Liver (tissue), 9 donors: ENCODE results near the gene ASPA. TPM values are rescaled to one million over a fixed set of nuclear protein-coding genes. Genes with fewer than 3 reads are reported as not detected.

Source experiments
- DNase-seq: peaks from one replicate; pipeline ENCODE4 v3.0.0-alpha.2; 2017; ENCODE audit warnings: low spot score
- H3K27ac ChIP-seq, 2 donors: one replicate each; pipeline ENCODE4 v1.7.0; 2013; ENCODE audit warnings: inconsistent platforms in 2 of 2, low read length in 2 of 2, control low read depth in 1 of 2, low read depth in 1 of 2, mild to moderate bottlenecking in 1 of 2
- H3K27me3 ChIP-seq, 4 donors: one replicate each; pipeline versions ENCODE4 v1.6.1 to v1.7.0; 2013; ENCODE audit warnings: low read length in 3 of 4, inconsistent platforms in 1 of 4, mild to moderate bottlenecking in 1 of 4, moderate library complexity in 1 of 4; ENCODE audit not compliant: control insufficient read depth in 4 of 4, insufficient read depth in 4 of 4
- H3K36me3 ChIP-seq, 4 donors: one replicate each; pipeline versions ENCODE4 v1.6.1 to v1.7.0; 2013; ENCODE audit warnings: low read length in 3 of 4, mild to moderate bottlenecking in 3 of 4, low read depth in 1 of 4, moderate library complexity in 1 of 4; ENCODE audit not compliant: control insufficient read depth in 4 of 4, insufficient read depth in 3 of 4
- H3K4me1 ChIP-seq, 4 donors: one replicate each; pipeline versions ENCODE4 v1.6.1 to v1.7.0; 2013; ENCODE audit warnings: low read length in 3 of 4, mild to moderate bottlenecking in 3 of 4, moderate library complexity in 1 of 4; ENCODE audit not compliant: control insufficient read depth in 4 of 4, insufficient read depth in 4 of 4
- H3K4me3 ChIP-seq, 3 donors: one replicate each; pipeline versions ENCODE4 v1.6.1 to v1.7.0; 2013; ENCODE audit warnings: low read length in 3 of 3, control low read depth in 1 of 3, low read depth in 1 of 3, mild to moderate bottlenecking in 1 of 3
- H3K9ac ChIP-seq, 2 donors: one replicate each; pipeline ENCODE4 v1.7.0; 2013; ENCODE audit warnings: low read length in 2 of 2, mild to moderate bottlenecking in 2 of 2, moderate library complexity in 2 of 2, control low read depth in 1 of 2, low read depth in 1 of 2
- H3K9me3 ChIP-seq, 4 donors: one replicate each; pipeline versions ENCODE4 v1.6.1 to v1.7.0; 2013; ENCODE audit warnings: low read length in 3 of 4; ENCODE audit not compliant: control insufficient read depth in 4 of 4
- CTCF ChIP-seq: fragments of 150-350 bp; IDR thresholded peaks from 2 replicates; pipeline ENCODE4 v1.5.1; 2017; ENCODE audit warnings: improper control_type of control experiment, low read depth, low read length; ENCODE audit not compliant: missing input control
- EGR1 ChIP-seq, 2 donors: IDR thresholded peaks; 2 replicates each; pipeline ENCODE4 v1.6.1; 2016 to 2018; ENCODE audit warnings: antibody characterized with exemption in 2 of 2, low read depth in 2 of 2
- FOXA1 ChIP-seq: IDR thresholded peaks from 2 replicates; pipeline ENCODE4 v1.6.1; 2016; ENCODE audit warnings: antibody characterized with exemption
- FOXA2 ChIP-seq: IDR thresholded peaks from 2 replicates; pipeline ENCODE4 v1.6.1; 2016; ENCODE audit warnings: antibody characterized with exemption
- GABPA ChIP-seq, 2 donors: IDR thresholded peaks in 1 of 2; conservative IDR thresholded peaks in 1 of 2; 2 replicates each; pipeline ENCODE4 v1.6.1; 2016; ENCODE audit warnings: antibody characterized with exemption in 2 of 2, mild to moderate bottlenecking in 1 of 2, moderate library complexity in 1 of 2
- HNF4A ChIP-seq, 2 donors: conservative IDR thresholded peaks; 2 replicates each; pipeline ENCODE4 v1.6.1; 2016; ENCODE audit warnings: antibody characterized with exemption in 2 of 2, mild to moderate bottlenecking in 2 of 2
- HNF4G ChIP-seq: IDR thresholded peaks from 2 replicates; pipeline ENCODE4 v1.6.1; 2016; ENCODE audit warnings: antibody characterized with exemption
- JUND ChIP-seq, 2 donors: IDR thresholded peaks; 2 replicates each; pipeline ENCODE4 v1.6.1; 2016; ENCODE audit warnings: antibody characterized with exemption in 2 of 2
- NR2F2 ChIP-seq: IDR thresholded peaks from 2 replicates; pipeline ENCODE4 v1.6.1; 2016; ENCODE audit warnings: antibody characterized with exemption
- RAD21 ChIP-seq, 2 donors: IDR thresholded peaks; 2 replicates each; pipeline ENCODE4 v1.6.1; 2016; ENCODE audit warnings: antibody characterized with exemption in 2 of 2, mild to moderate bottlenecking in 2 of 2
- RXRA ChIP-seq, 2 donors: IDR thresholded peaks; 2 replicates each; pipeline ENCODE4 v1.6.1; 2017 to 2018; ENCODE audit warnings: antibody characterized with exemption in 2 of 2, mild to moderate bottlenecking in 1 of 2
- TAF1 ChIP-seq: conservative IDR thresholded peaks from 2 replicates; pipeline ENCODE4 v1.6.1; 2016; ENCODE audit warnings: antibody characterized with exemption, mild to moderate bottlenecking
- YY1 ChIP-seq: IDR thresholded peaks from 2 replicates; pipeline ENCODE4 v1.6.1; 2016; ENCODE audit warnings: antibody characterized with exemption, mild to moderate bottlenecking
- ZBTB33 ChIP-seq: IDR thresholded peaks from 2 replicates; pipeline ENCODE4 v1.6.1; 2016; ENCODE audit warnings: antibody characterized with exemption
- WGBS: extraction: QIAGEN DNeasy Blood & Tissue Kit; methylation state at CpG from one replicate; pipeline ENCODE4 v1.1.7; 2013; 5-methylcytosine and 5-hydroxymethylcytosine counted together
- polyA plus RNA-seq, 2 donors: library from polyadenylated mRNA; stranded (reverse) in 1 of 2; unstranded in 1 of 2; fragments of 200-250 nt in 1 of 2; fragments of >200 nt in 1 of 2; fragmentation: Nextera tagmentation in 1 of 2; extraction: Ambion mirVana in 1 of 2; gene quantifications; one replicate each; pipeline versions ENCODE4 v1.2.1 to v1.2.3, GENCODE V29; 2013 to 2015
- total RNA-seq, 2 donors: library from RNA; depleted of rRNA; stranded (reverse); fragments of >200 nt; gene quantifications; one replicate each; pipeline ENCODE4 v1.2.3, GENCODE V29; 2014
- TF ChIP-seq, protein P1 (sequence below): IDR thresholded peaks from 2 replicates; pipeline ENCODE4 v1.6.1; 2016; ENCODE audit warnings: antibody characterized with exemption
- TF ChIP-seq, protein P2 (sequence below): IDR thresholded peaks from 2 replicates; pipeline ENCODE4 v1.6.1; 2016; ENCODE audit warnings: antibody characterized with exemption
- TF ChIP-seq, protein P3 (sequence below): IDR thresholded peaks from 2 replicates; pipeline ENCODE4 v1.6.1; 2016; ENCODE audit warnings: antibody characterized with exemption, mild to moderate bottlenecking
- donor health status: healthy.
- donor health status: healthy.
- donor health status: healthy.
- donor health status: healthy.
- donor health status: healthy.

ASPA gene
- total and polyA plus RNA-seq, 4 donors = 0.89 to 4.7 (median 1.9) TPM

- TF ChIP-seq ZBTB33 (no peak), YY1 (no peak), CTCF (no peak)
These were observed 50.7 kb downstream of the ASPA start (continued) for GRCh38 chr17:3526491-3526890.

DNA sequence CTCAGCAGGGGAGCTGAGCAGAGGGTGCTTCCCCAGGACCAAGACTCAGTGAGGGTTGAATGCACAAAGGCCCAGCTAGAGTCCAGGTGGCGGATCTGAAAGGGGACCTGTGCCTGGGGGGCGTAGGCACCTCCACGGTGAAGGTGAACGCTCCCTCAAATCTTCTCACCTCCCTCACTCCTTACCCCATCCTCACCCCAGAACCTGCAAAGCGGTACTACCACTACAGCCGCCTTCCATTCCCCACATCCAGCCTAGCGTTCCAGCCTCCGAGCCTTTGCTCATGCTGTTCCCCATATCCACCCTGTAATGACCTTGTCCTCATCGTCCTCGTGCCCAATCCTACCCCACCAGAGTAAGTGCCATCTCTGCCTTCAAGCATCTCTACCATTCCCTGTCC, 51.2 kb downstream of the ASPA start:
- Histone ChIP-seq H3K27me3 (no peaks in the 10 kb centered on the region), H3K9me3 (no peaks in the 10 kb centered on the region), H3K4me3 (no peak overlapping the region), H3K27ac (no peak overlapping the region), H3K4me1 (peaks cover 0 to 2% (median 0%) of the 10 kb centered on the region in 4 donors), H3K36me3 (no peaks in the 10 kb centered on the region), H3K9ac (no peak overlapping the region)
- TF ChIP-seq FOXA2 = no peak
- TF ChIP-seq EGR1 (IDR thresholded peaks at IDR 0.05; ENCODE audit: low read depth in 2 of 2) = no peak
- no peak for TF ChIP-seq JUND (IDR thresholded peaks at IDR 0.05)
- no peak for TF ChIP-seq RAD21 (IDR thresholded peaks at IDR 0.05)
- TF ChIP-seq TAF1 = no peak
- TF ChIP-seq GABPA (IDR thresholded peaks at IDR 0.05 in 1 of 2, conservative IDR thresholded peaks at IDR 0.05 in 1 of 2) = no peak
- TF ChIP-seq HNF4G = no peak
- TF ChIP-seq ZBTB33 = no peak
- TF ChIP-seq, protein P1, sequence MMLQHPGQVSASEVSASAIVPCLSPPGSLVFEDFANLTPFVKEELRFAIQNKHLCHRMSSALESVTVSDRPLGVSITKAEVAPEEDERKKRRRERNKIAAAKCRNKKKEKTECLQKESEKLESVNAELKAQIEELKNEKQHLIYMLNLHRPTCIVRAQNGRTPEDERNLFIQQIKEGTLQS = no peak
- TF ChIP-seq FOXA1 = no peak
- no peak for TF ChIP-seq NR2F2
- TF ChIP-seq, protein P2, sequence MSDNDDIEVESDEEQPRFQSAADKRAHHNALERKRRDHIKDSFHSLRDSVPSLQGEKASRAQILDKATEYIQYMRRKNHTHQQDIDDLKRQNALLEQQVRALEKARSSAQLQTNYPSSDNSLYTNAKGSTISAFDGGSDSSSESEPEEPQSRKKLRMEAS = no peak
- TF ChIP-seq CTCF = no peak
- TF ChIP-seq HNF4A (conservative IDR thresholded peaks at IDR 0.05) = no peak
- TF ChIP-seq, protein P3, sequence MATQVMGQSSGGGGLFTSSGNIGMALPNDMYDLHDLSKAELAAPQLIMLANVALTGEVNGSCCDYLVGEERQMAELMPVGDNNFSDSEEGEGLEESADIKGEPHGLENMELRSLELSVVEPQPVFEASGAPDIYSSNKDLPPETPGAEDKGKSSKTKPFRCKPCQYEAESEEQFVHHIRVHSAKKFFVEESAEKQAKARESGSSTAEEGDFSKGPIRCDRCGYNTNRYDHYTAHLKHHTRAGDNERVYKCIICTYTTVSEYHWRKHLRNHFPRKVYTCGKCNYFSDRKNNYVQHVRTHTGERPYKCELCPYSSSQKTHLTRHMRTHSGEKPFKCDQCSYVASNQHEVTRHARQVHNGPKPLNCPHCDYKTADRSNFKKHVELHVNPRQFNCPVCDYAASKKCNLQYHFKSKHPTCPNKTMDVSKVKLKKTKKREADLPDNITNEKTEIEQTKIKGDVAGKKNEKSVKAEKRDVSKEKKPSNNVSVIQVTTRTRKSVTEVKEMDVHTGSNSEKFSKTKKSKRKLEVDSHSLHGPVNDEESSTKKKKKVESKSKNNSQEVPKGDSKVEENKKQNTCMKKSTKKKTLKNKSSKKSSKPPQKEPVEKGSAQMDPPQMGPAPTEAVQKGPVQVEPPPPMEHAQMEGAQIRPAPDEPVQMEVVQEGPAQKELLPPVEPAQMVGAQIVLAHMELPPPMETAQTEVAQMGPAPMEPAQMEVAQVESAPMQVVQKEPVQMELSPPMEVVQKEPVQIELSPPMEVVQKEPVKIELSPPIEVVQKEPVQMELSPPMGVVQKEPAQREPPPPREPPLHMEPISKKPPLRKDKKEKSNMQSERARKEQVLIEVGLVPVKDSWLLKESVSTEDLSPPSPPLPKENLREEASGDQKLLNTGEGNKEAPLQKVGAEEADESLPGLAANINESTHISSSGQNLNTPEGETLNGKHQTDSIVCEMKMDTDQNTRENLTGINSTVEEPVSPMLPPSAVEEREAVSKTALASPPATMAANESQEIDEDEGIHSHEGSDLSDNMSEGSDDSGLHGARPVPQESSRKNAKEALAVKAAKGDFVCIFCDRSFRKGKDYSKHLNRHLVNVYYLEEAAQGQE = no peak
- TF ChIP-seq RXRA (IDR thresholded peaks at IDR 0.05) = no peak
- TF ChIP-seq YY1 = no peak
- 83% methylated on average over 10 of the region's 10 CpGs for WGBS
- DNase-seq = no peak
